GM18499 (cell line): ENCODE measurements around the gene PCDH11X.
"Not testable (repeated sequence)": the region's sequence is repeated elsewhere in the genome, so short reads cannot be mapped to it uniquely, and the experiment has no call there.

ENCODE experiments used
- ATAC-seq: cut with Tn5 transposase; IDR thresholded peaks from one replicate; pipeline ENCODE4 v1.9.1; 2021; ENCODE audit warnings: moderate number of reproducible peaks; ENCODE audit not compliant: insufficient read depth, unreplicated experiment

PCDH11X gene

GRCh38 chrX:91779135-91779534, at the start of gene PCDH11X:
PCDH11X (plus strand) TSS chrX:91779375; CDS start chrX:91835505, 56,130 bp downstream.
- ATAC-seq, result not testable (repeated sequence)

DNA sequence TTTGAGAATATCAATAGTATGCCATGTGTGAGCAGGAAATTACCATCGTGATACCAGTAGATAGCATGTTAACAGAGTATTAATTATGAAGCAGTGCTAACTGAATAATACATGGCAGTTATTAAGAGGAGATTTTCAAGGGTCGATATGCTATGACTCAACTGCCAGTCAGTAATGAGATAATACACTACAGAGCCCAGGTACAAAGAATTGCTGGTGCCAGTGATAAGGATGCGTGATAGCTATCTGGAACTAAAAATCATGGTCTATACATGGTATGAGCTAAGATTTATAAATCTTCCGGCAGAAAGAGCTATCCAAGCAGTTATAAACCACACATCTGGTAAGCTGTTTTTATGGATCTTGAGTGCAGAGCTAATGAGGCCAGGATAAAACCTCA, 31.7 kb upstream of the PCDH11X start:
- ATAC-seq, result not testable (repeated sequence)

DNA sequence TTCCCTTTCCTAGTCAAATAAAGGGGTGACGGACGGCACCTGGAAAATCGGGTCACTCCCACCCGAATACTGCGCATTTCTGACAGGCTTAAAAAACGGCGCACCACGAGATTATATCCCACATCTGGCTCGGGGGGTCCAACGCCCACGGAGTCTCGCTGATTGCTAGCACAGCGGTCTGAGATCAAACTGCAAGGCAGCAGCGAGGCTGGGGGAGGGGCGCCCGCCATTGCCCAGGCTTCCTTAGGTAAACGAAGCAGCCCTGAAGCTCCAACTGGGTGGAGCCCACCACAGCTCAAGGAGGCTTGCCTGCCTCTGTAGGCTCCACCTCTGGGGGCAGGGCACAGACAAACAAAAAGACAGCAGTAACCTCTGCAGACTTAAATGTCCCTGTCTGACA, 26.2 kb upstream of the PCDH11X start:
- ATAC-seq, result not testable (repeated sequence)

DNA sequence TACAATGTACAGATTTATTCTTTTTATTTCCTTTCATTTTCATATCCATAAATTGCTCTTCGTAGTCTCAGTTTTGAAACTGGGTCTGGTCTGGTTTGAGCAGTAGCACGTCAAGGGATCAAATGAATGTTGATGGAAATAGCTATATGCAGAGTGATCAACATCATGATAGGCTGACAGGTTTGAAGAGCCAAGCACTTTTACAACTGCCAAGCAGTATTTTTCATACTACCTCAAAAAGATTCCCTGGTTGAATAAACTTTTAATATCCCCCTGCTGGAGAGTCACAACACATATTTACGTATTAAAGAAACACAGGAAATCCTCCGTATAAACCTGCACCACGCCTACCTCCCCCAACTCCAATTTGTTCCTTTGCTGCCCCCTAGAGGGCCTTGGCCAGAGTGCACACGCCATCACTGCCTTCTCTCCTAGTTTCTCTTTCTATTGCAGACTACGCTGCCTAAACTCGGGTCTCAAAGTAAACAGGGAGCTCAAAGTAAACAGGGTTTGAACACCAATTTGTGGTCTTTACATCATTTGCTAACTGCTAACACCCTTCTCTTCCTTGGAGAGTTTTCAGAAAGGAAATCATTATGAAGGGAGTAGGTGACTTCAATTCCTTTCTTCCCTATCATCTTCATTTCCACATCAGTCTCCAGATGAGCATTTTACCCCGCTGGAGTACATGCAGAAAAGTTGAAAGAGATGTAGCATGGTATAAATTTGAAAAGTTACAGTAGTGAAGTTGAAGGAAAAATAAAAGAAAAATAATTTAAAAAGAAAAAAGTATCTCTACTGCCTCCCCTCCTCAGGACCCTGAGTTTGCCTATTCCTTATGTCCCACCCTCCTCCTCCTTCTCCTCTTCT, 8.3 kb upstream of the PCDH11X start:
- peak; percentile 96 for ATAC-seq

- not testable (repeated sequence) for ATAC-seq
These were observed 5.2 kb upstream of the PCDH11X start for GRCh38 chrX:91773943-91774342.

DNA sequence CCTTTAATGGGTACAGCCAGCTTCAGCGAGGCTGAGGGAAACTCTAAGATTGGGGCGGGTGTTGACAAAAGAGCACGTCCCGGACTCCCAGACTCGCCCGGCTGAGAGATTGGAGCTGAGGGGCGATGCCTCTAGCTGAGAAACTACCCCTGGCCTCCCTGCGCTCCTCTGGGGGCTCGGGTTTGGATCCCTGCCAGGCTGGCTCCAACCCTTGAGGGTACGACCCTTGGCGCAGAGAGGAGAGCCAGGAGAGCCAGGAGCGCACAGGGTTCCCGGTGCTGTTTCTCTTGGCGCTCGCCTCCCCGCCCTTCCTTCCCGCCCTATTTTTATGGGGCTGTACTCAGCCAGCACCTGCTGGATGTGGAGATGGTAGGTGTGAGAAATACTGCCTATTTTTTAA, 833 bp downstream of the PCDH11X start:
- ATAC-seq, result not testable (repeated sequence)

- not testable (repeated sequence) for ATAC-seq
These were observed 1.5 kb downstream of the PCDH11X start for GRCh38 chrX:91780698-91781097.

GRCh38 chrX:91781553-91782298, 2.6 kb downstream of the PCDH11X start:
- not testable (repeated sequence) for ATAC-seq

DNA sequence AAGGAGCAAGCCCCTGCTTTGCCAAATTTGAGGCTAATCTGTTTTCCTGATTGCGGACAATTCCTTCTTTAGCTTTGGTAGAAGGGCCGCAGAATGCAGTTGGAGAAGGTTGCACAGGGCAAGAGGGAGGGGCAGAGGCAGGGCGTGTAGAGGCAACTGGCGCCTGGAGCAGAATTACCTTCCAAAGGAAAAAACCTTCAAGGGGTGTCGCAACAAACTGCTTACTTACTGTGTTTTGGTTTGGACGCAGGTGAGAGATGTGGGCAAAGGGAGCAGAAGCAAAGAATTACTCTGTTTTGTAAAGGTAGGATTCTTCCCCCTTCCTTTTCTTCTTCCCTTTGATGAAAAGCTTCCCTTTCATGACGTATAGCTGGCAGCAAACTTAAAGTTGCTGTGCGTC, 3.6 kb downstream of the PCDH11X start:
- ATAC-seq, result not testable (repeated sequence)

DNA sequence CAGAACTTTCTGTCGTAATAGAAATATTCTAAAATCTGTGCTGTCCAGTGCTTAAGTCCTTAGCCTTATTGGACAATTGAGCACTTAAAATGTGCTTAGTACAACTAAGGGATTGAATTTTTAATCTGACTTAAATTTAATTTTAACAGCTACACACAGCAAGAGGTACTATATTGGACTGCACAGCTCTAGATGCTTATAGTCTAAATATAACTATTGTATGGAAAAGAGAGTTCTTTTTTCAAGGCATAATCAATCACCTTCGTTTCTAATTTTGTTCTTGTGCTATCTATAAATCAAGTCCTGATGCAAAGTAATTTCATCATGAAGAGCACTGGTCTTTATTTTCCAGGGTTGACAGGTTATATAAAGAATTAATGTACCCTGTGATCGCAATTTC, 38.4 kb downstream of the PCDH11X start:
- not testable (repeated sequence) for ATAC-seq

GRCh38 chrX:91825321-91825720, 46.1 kb downstream of the PCDH11X start:
- ATAC-seq, result not testable (repeated sequence)
